IPS DF 6.9 (cell line): Measurements from ENCODE around the gene DIS3L.
"Not testable (repeated sequence)": the region's sequence is repeated elsewhere in the genome, so short reads cannot be mapped to it uniquely, and the experiment has no call there.

Source experiments
- DNase-seq: peaks from one replicate; pipeline ENCODE4 v3.0.0-alpha.2; 2013; ENCODE audit warnings: low read depth, low spot score
- H3K27ac ChIP-seq: one replicate; pipeline ENCODE4 v1.5.1; 2013; ENCODE audit warnings: low read length, control low read depth
- H3K27me3 ChIP-seq: 2 replicates; pipeline ENCODE4 v1.6.1; 2013; ENCODE audit warnings: mild to moderate bottlenecking, low read length; ENCODE audit not compliant: control insufficient read depth, insufficient read depth
- H3K36me3 ChIP-seq: 2 replicates; pipeline ENCODE4 v1.6.1; 2013; ENCODE audit warnings: low read length; ENCODE audit not compliant: control insufficient read depth, insufficient read depth
- H3K4me1 ChIP-seq: 2 replicates; pipeline ENCODE4 v1.6.1; 2013; ENCODE audit warnings: low read length; ENCODE audit not compliant: control insufficient read depth, insufficient read depth
- H3K4me3 ChIP-seq: 2 replicates; pipeline ENCODE4 v1.5.1; 2013; ENCODE audit warnings: mild to moderate bottlenecking, low read length
- H3K9me3 ChIP-seq: 2 replicates; pipeline ENCODE4 v1.6.1; 2013; ENCODE audit warnings: low read length, inconsistent platforms; ENCODE audit not compliant: control insufficient read depth, insufficient read depth
- WGBS: extraction: QIAGEN DNeasy Blood & Tissue Kit; methylation state at CpG from one replicate; pipeline ENCODE4 v1.1.7; 2013; ENCODE audit warnings: mixed read lengths, missing lambda C conversion rate; ENCODE audit not compliant: insufficient read length, insufficient coverage; 5-methylcytosine and 5-hydroxymethylcytosine counted together

The DIS3L gene

DNA sequence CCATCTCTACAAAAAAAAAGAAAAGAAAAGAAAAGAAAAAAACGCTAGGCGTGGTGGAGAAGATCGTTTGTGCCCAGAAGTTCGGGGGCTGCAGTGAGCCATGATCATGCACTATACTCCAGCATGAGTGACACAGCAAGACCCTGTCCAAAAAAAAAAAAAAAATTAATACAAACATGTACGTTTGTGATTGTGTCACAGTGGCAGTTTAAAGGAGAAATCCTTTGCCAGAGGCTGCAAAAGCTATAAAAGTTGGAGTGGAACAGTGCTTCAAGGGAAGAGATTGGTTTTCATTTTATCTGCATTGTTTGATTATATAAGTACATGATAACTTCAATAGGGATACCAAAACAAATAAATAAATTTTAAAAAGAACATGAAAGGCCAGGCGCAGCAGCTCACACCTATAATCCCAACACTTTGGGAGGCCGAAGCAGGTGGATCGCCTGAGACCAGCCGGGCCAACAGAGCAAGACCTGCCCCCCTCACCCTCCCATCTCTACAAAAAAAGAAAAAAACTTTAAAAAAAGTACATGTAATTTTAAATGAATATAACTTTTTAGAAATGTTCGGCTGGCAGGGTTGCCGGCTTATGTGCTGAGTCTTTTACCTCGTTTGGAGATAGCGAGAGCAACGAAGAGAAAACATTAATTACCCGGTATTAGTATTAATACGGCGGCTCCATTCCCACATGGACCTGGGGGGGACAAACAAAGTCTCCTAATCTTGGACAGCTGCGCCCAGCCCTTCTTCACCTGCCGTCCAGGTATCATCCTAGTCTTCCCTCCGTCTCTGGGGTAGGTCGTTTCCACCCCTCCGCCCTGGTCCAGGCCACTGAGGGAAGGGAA lies 573 bp upstream of the DIS3L start:
- Histone ChIP-seq H3K36me3 (no peaks in the 10 kb centered on the region), H3K27ac (no peak overlapping the region), H3K9me3 (no peaks in the 10 kb centered on the region), H3K27me3 (no peaks in the 10 kb centered on the region), H3K4me3 (peak overlapping the region; percentile 62; the same call in 1 of the 2 replicates), H3K4me1 (peaks cover 5% of the 10 kb centered on the region; the same call in 1 of the 2 replicates)
- no CpG with 5 or more reads among the region's 22 CpGs for WGBS
- DNase-seq = no peak

DNA sequence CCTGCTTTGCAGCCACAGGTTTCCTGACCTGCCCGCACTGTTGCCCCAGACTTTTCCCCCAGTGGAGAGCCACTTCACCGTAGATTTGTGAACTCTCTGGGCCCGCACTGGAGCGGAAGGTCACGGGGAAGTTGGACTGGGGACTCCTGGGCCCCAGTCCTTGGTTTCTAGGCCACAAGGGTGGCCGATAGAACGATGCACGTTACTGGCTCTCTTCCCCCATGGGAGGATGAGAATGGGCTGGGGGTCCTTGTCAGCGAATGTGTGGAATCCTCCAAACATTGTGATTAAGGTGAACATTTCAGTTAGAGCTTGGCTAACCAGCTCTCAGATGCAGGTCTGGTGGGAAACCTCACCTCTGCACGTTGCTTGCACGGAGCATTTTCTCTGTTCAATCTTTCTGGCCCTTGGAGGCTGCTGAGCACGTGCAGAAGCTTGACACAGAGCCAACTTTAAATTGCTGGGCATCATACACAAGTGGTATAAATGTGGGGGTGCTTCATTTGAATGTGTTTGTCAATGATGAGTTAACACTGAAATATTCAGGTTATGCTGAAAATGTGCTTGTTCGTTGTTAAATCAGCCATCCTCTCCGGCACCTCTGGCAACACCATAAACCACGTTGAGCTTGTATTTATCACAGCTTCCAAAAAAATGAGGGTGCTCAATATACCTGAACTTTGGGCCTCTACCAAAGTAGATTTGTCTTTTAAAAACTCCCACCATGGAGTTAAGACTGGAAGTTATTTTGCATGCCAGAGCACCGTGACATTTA lies 976 bp downstream of the DIS3L start:
- H3K36me3 ChIP-seq = no peaks in the 10 kb centered on the region
- H3K27ac ChIP-seq = no peak overlapping the region
- H3K4me3 ChIP-seq = peak overlapping the region; percentile 62; the same call in 1 of the 2 replicates
- H3K27me3 ChIP-seq = no peaks in the 10 kb centered on the region
- no peak for DNase-seq
- H3K9me3 ChIP-seq = no peaks in the 10 kb centered on the region
- no CpG with 5 or more reads among the region's 16 CpGs for WGBS
- peaks cover 5% of the 10 kb centered on the region; the same call in 1 of the 2 replicates for H3K4me1 ChIP-seq

DNA sequence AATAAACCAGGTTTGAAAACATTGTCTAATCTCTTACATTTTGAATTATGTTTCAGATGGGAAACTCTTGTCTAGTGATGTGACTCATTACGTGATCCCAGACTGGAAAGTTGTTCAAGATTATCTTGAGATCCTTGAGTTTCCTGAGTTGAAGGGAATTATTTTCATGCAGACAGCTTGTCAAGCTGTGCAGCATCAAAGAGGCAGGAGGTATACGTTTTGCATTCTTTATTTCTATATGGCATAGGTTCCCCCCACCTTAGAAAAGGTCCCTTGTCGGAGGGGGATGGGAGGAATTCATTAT lies 1.5 kb downstream of the DIS3L start:
- Histone ChIP-seq H3K4me1 (peaks cover 5% of the 10 kb centered on the region; the same call in 1 of the 2 replicates), H3K27ac (no peak overlapping the region), H3K4me3 (no peak overlapping the region), H3K9me3 (no peaks in the 10 kb centered on the region), H3K36me3 (no peaks in the 10 kb centered on the region), H3K27me3 (no peaks in the 10 kb centered on the region)
- DNase-seq = no peak
- WGBS = no CpG with 5 or more reads among the region's 3 CpGs

DNA sequence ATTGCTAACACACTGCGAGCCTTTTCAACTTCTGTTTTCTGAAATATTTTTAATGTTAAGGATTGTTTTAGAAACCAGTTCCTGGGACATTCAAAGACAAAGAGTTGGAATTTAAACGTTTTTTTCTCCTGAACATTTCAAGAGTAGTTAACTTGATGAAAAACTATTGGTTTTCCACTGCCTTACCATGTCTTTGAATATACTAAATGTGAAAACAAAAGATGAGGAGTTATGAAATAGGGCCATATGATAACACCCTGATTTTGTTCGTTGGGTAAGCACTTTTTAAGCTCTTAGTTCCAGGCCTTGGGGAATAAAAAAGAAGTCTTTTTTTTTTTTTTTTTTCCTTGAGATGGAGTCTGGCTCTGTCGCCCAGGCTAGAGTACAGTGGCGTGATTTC lies 2.8 kb downstream of the DIS3L start:
- H3K36me3 ChIP-seq = no peaks in the 10 kb centered on the region
- no peak overlapping the region for H3K27ac ChIP-seq
- no peak overlapping the region for H3K4me3 ChIP-seq
- WGBS = no CpG with 5 or more reads among the region's 5 CpGs
- peaks cover 5% of the 10 kb centered on the region; the same call in 1 of the 2 replicates for H3K4me1 ChIP-seq
- H3K9me3 ChIP-seq = no peaks in the 10 kb centered on the region
- H3K27me3 ChIP-seq = no peaks in the 10 kb centered on the region
- no peak for DNase-seq

DNA sequence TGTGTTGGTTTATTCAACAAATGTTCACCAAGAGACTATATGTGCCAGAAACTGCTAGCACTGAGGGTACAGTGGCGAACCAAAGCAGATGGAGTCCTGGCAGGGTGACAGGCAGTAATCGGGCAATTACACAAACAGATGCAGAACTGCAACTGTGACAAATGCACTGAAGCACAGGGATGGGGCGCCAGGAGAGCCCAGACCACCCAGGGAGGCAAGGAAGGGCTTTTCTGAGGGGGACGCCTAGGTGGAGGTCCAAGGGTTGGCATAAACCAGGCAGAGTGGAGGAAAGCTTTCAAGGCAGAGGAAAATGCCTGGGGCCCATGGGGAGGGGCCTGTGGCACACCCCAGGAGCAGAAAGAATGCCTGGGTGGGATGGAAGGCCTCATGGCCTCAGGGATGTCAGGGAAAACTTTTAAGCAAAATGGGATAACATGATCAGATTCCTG lies 5.5 kb downstream of the DIS3L start:
- no peaks in the 10 kb centered on the region for H3K36me3 ChIP-seq
- H3K27ac ChIP-seq = no peak overlapping the region
- H3K4me1 ChIP-seq = peaks cover 5% of the 10 kb centered on the region; the same call in 1 of the 2 replicates
- no CpG with 5 or more reads among the region's 4 CpGs for WGBS
- H3K27me3 ChIP-seq = no peaks in the 10 kb centered on the region
- no peak for DNase-seq
- H3K4me3 ChIP-seq = no peak overlapping the region
- H3K9me3 ChIP-seq = no peaks in the 10 kb centered on the region

DNA sequence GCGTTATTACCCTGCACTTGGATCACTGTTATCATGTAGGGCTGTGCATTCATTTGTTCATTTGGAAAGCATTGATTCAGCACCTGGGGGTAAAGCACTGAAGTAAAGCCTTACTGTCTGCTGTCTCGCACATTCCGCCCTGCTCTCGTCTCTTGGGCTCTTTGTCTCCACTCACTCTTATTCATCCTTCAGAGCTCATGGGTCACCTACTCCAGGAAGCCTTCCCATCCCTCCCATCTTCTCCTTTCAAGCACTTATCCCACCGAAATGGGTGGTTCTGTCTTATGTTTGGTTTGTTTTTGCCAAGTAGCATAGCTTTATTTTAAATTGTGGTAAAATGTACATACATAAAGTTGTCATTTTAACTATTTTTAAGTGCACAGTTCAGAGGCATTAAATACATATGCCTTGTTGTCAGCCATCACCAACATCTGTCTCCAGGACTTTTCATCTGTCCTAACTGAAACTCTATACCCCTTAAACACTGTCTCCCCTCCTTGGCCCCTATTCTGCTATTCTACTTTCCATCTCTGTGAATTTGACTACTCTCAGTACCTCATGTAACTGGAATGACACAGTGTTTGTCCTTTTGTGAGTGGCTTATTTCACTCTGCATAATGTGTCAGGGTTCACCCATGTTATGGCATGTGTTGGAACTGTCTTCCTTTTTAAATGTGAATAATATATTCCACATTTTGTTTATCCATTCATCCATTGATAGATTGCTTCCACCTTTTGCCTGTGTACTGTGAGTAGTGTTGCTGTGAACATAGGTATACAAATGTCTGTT lies 9.3 kb downstream of the DIS3L start:
- no CpG with 5 or more reads among the region's 5 CpGs for WGBS
- H3K9me3 ChIP-seq = no peaks in the 10 kb centered on the region
- H3K27ac ChIP-seq = no peak overlapping the region

DNA sequence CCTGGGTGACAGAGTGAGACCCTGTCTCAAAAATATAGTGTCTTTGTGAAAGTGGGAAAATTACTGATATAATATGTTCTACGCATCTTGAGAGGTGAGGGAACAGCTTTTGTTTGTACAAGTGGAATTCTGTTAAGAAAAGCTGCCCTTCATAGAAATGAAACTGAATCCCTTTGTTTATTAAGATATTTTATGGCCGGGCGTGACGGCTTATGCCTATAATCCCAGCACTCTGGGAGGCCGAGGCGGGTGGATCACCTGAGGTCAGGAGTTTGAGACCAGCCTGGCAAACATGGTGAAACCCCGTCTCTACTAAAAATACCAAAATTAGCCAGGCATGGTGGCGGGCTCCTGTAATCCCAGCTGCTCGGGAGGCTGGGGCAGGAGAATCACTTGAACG lies 11.1 kb downstream of the DIS3L start:
- not testable (repeated sequence) for DNase-seq
- WGBS = no CpG with 5 or more reads among the region's 10 CpGs

More for the DNA sequence above, 9.3 kb downstream of the DIS3L start:
- no peak for DNase-seq
- Histone ChIP-seq H3K4me1 (no peaks in the 10 kb centered on the region), H3K27me3 (no peaks in the 10 kb centered on the region), H3K4me3 (no peak overlapping the region), H3K36me3 (no peaks in the 10 kb centered on the region)

DNA sequence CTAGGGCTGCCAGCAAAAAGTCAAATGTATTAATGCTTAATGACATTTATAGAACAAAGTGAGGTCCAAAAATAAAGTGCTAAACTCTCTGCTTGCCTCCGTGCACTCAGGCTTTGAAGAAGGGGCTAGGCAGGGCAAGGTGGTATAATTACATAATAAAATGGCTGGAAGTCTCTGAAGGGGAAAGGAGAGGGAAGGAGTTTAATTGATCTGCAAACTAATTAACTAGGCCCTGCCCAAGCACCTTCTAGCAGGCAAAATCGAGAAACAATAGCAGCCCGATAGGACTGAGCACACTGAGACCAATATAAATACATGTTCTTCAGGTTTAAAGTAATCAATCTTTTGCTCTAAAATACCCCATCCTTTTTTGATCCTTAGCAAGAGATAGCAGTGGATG lies 13.0 kb downstream of the DIS3L start:
- H3K27ac ChIP-seq = no peak overlapping the region
- no peaks in the 10 kb centered on the region for H3K27me3 ChIP-seq
- no peak for DNase-seq
- peaks cover 3% of the 10 kb centered on the region; the same call in 1 of the 2 replicates for H3K36me3 ChIP-seq
- no peaks in the 10 kb centered on the region for H3K9me3 ChIP-seq
- WGBS = no CpG with 5 or more reads among the region's 3 CpGs
- H3K4me3 ChIP-seq = no peak overlapping the region
- no peaks in the 10 kb centered on the region for H3K4me1 ChIP-seq

More for the DNA sequence above, 11.1 kb downstream of the DIS3L start:
- H3K4me3 ChIP-seq, H3K27me3 ChIP-seq, H3K27ac ChIP-seq, H3K4me1 ChIP-seq, H3K9me3 ChIP-seq, H3K36me3 ChIP-seq: not testable (repeated sequence)

DNA sequence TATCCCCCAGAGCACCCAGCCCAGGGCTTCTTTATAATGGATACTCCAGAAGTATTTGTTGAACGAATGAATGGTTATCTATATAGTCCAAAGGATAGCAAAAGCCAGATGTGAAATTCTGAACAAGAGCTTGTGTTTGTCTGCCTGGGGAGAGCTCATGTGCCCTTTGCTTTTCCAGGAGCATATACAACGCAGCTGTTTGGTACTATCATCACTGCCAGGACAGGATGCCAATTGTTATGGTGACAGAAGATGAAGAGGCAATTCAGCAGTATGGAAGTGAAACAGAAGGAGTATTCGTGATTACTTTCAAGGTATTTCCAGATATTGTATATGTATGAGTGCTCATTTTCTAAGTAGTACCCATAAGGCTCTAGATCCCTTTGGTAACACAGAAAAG lies 15.2 kb downstream of the DIS3L start:
- no peak for DNase-seq

DNA sequence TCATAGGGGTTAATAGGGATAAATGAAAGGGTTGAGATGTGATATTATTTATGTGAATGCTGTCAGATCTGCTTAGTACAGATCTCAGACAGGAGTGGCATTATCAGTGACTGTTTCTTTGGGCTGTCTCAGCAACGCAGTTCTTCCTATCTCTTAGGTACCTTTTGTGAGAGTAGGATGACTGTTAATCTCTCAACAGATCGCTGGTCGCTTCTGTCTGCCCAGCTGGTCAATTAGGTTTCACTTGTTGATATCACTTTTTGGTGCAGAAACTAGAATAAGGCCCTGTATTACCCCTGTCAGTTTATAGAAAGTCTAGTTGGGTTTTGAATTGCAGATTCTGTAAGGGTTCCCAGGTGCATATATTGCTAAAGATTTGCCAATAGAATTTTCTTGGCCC lies 16.5 kb downstream of the DIS3L start:
- Histone ChIP-seq H3K27ac (no peak overlapping the region), H3K36me3 (peaks cover 9% of the 10 kb centered on the region; the same call in 1 of the 2 replicates)
- no CpG with 5 or more reads among the region's 3 CpGs for WGBS

More for the DNA sequence above, 15.2 kb downstream of the DIS3L start:
- Histone ChIP-seq H3K27ac (no peak overlapping the region), H3K36me3 (peaks cover 8% of the 10 kb centered on the region; the same call in 1 of the 2 replicates), H3K9me3 (no peaks in the 10 kb centered on the region), H3K4me3 (no peak overlapping the region), H3K27me3 (no peaks in the 10 kb centered on the region), H3K4me1 (no peaks in the 10 kb centered on the region)
- WGBS = no CpG with 5 or more reads among the region's 3 CpGs

More for the DNA sequence above, 16.5 kb downstream of the DIS3L start:
- Histone ChIP-seq H3K9me3 (no peaks in the 10 kb centered on the region), H3K4me3 (no peak overlapping the region), H3K4me1 (no peaks in the 10 kb centered on the region), H3K27me3 (no peaks in the 10 kb centered on the region)
- no peak for DNase-seq
